HG03439 (cell line): ENCODE measurements around the gene F7.
"Not testable (repeated sequence)": the region's sequence is repeated elsewhere in the genome, so short reads cannot be mapped to it uniquely, and the experiment has no call there.

Experiments used
- ATAC-seq: cut with Tn5 transposase; IDR thresholded peaks from one replicate; pipeline ENCODE4 v1.9.1; 2021; ENCODE audit warnings: mild to moderate bottlenecking, moderate library complexity; ENCODE audit not compliant: unreplicated experiment

The F7 gene

GRCh38 chr13:113070855-113071254 is 34.7 kb upstream of the F7 start:
- no peak for ATAC-seq

- ATAC-seq = no peak
Observed at GRCh38 chr13:113072376-113072775, 33.2 kb upstream of the F7 start.

GRCh38 chr13:113073942-113074341 is 31.6 kb upstream of the F7 start:
- ATAC-seq = no peak

GRCh38 chr13:113074401-113074800 is 31.2 kb upstream of the F7 start:
- ATAC-seq = no peak

GRCh38 chr13:113074876-113075275 is 30.7 kb upstream of the F7 start:
- no peak for ATAC-seq

- ATAC-seq = no peak
Observed at GRCh38 chr13:113075711-113076110, 29.9 kb upstream of the F7 start.

- ATAC-seq = no peak
Observed at GRCh38 chr13:113076681-113077401, 28.8 kb upstream of the F7 start.

GRCh38 chr13:113077566-113077952 is 28.0 kb upstream of the F7 start:
- no peak for ATAC-seq

- no peak for ATAC-seq
Observed at GRCh38 chr13:113077953-113078901, 27.4 kb upstream of the F7 start.

GRCh38 chr13:113078902-113079780 is 26.4 kb upstream of the F7 start:
- no peak for ATAC-seq

GRCh38 chr13:113079781-113080080 is 25.9 kb upstream of the F7 start:
- ATAC-seq = not testable (repeated sequence)

GRCh38 chr13:113080361-113080831 is 25.2 kb upstream of the F7 start:
- no peak for ATAC-seq

GRCh38 chr13:113080901-113081521 is 24.6 kb upstream of the F7 start:
- no peak for ATAC-seq

GRCh38 chr13:113082198-113083021 is 23.2 kb upstream of the F7 start:
- no peak for ATAC-seq

GRCh38 chr13:113083022-113083373 is 22.6 kb upstream of the F7 start:
- no peak for ATAC-seq

- no peak for ATAC-seq
Observed at GRCh38 chr13:113083402-113084061, 22.1 kb upstream of the F7 start.

- ATAC-seq = no peak
Observed at GRCh38 chr13:113084094-113084942, 21.3 kb upstream of the F7 start.

GRCh38 chr13:113084943-113085540 is 20.5 kb upstream of the F7 start:
- ATAC-seq = no peak
